NCI-H2196 (cell line): ENCODE results near the gene CPOX.

Experiments
- DNase-seq: peaks from one replicate; lab custom pipeline; 2025; ENCODE audit not compliant: unreplicated experiment; lab: John Stamatoyannopoulos, UW

CPOX gene

GRCh38 chr3:98541695-98542094 is 51.7 kb downstream of the CPOX start:
- DNase-seq, result no peak

GRCh38 chr3:98540346-98540745 is 53.1 kb downstream of the CPOX start:
- DNase-seq, result no peak

- DNase-seq, result no peak
These were observed 56.9 kb downstream of the CPOX start for GRCh38 chr3:98536456-98537017.

- no peak for DNase-seq
These were observed 58.7 kb downstream of the CPOX start for GRCh38 chr3:98534734-98535133.

- DNase-seq, result no peak
These were observed 59.2 kb downstream of the CPOX start for GRCh38 chr3:98534168-98534567.

- no peak for DNase-seq
These were observed 60.5 kb downstream of the CPOX start for GRCh38 chr3:98532709-98533571.

GRCh38 chr3:98532275-98532637 is 61.2 kb downstream of the CPOX start:
- DNase-seq, result no peak

- no peak for DNase-seq
These were observed 61.7 kb downstream of the CPOX start, which contains the start of gene GPR15 for GRCh38 chr3:98531622-98532274. TSS of gene GPR15 (plus strand) at chr3:98531978. CDS start at chr3:98532034, 56 bp downstream.

GRCh38 chr3:98530676-98531075 is 62.7 kb downstream of the CPOX start:
- no peak for DNase-seq

- no peak for DNase-seq
These were observed 63.5 kb downstream of the CPOX start for GRCh38 chr3:98529856-98530459.
